Measurements from ENCODE around the gene PROM1.
A peak's percentile ranks its signal among the peaks of the same experiment; 100 is the strongest.

Gene PROM1

GRCh38 chr4:16019649-16020048 lies 64.2 kb downstream of the PROM1 start:
- H3K4me1 ChIP-seq (ENCODE audit: control insufficient read depth in 1 of 2, insufficient read depth in 2 of 2, low read length in 2 of 2), result no peaks in the 10 kb centered on the region
- no peaks in the 10 kb centered on the region for H3K9me3 ChIP-seq (ENCODE audit: insufficient read depth, low read depth, low read length)
- H2BK12ac ChIP-seq (ENCODE audit: low read length), result no peak overlapping the region
- no peak overlapping the region for H3K23ac ChIP-seq (ENCODE audit: low read length)
- H3K27me3 ChIP-seq (ENCODE audit: insufficient read depth, low read length), result no peaks in the 10 kb centered on the region
- no peak overlapping the region for H3K14ac ChIP-seq (ENCODE audit: low read length)
- H3K79me1 ChIP-seq (ENCODE audit: low read length), result no peaks in the 10 kb centered on the region
- H2AK5ac ChIP-seq (ENCODE audit: low read length), result no peak overlapping the region
- no peak overlapping the region for H3K4ac ChIP-seq (ENCODE audit: low read depth, low read length)
- peaks cover 5 to 14% of the 10 kb centered on the region in 2 experiments for H3K36me3 ChIP-seq (ENCODE audit: control insufficient read depth in 1 of 2, insufficient read depth in 2 of 2, low read length in 2 of 2)
- no peak overlapping the region for H4K12ac ChIP-seq (ENCODE audit: low read depth, low read length)
- no peak overlapping the region for H3K27ac ChIP-seq (ENCODE audit: low read depth, low read length)
- no CpG with 5 or more reads among the region's 3 CpGs for WGBS (ENCODE audit: extremely low coverage, insufficient coverage, insufficient read length)
- no peaks in the 10 kb centered on the region for H3K79me2 ChIP-seq (ENCODE audit: control insufficient read depth, insufficient read depth, low read length, poor library complexity)
- H3K18ac ChIP-seq (ENCODE audit: low read length), result no peak overlapping the region
- H2AFZ ChIP-seq (ENCODE audit: insufficient read depth, low read length, poor library complexity), result no peak overlapping the region
- H4K8ac ChIP-seq (ENCODE audit: low read depth, low read length), result no peak overlapping the region
- H3K9ac ChIP-seq (ENCODE audit: low read length), result no peak overlapping the region
- no peak overlapping the region for H2BK120ac ChIP-seq (ENCODE audit: insufficient read depth, low read length, poor library complexity)
- peak; percentile 4 to 32 for DNase-seq
- no peak overlapping the region for H3K4me2 ChIP-seq (ENCODE audit: low read length)
- H3K4me3 ChIP-seq (ENCODE audit: low read depth, low read length), result no peak overlapping the region
- no peak overlapping the region for H4K91ac ChIP-seq (ENCODE audit: low read depth, low read length)
- H2BK5ac ChIP-seq (ENCODE audit: low read depth, low read length, poor library complexity), result no peak overlapping the region

DNA sequence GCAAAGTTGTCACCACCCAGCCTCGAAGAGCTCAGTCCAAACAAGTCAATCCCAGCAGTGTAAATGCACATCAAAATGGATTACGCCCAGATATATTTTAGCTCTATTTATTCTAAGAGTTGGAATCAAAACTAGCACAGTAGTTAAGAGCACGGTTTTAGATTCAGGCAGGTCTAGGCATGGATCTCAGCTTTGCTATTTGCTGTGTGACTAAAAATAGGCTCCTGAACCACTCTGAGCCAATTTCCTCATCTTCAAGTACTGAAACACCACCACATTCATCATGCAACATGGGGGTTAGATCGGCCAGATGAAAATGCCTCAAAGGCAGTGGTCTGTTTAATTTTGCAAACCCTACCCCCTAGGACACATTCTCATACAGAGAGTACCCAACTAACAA lies 65.0 kb downstream of the PROM1 start:
- no peak for DNase-seq
- Histone ChIP-seq H3K18ac (ENCODE audit: low read length) (no peak overlapping the region), H4K91ac (ENCODE audit: low read depth, low read length) (no peak overlapping the region), H3K9me3 (ENCODE audit: insufficient read depth, low read depth, low read length) (no peaks in the 10 kb centered on the region), H3K36me3 (ENCODE audit: control insufficient read depth in 1 of 2, insufficient read depth in 2 of 2, low read length in 2 of 2) (peaks cover 5 to 15% of the 10 kb centered on the region in 2 experiments), H2BK12ac (ENCODE audit: low read length) (no peak overlapping the region), H3K14ac (ENCODE audit: low read length) (no peak overlapping the region), H3K9ac (ENCODE audit: low read length) (no peak overlapping the region), H3K4ac (ENCODE audit: low read depth, low read length) (no peak overlapping the region), H3K27ac (ENCODE audit: low read depth, low read length) (no peak overlapping the region), H4K12ac (ENCODE audit: low read depth, low read length) (no peak overlapping the region), H2AFZ (ENCODE audit: insufficient read depth, low read length, poor library complexity) (no peak overlapping the region), H4K8ac (ENCODE audit: low read depth, low read length) (no peak overlapping the region), H3K79me2 (ENCODE audit: control insufficient read depth, insufficient read depth, low read length, poor library complexity) (no peaks in the 10 kb centered on the region), H2BK5ac (ENCODE audit: low read depth, low read length, poor library complexity) (no peak overlapping the region), H2AK5ac (ENCODE audit: low read length) (no peak overlapping the region), H3K79me1 (ENCODE audit: low read length) (no peaks in the 10 kb centered on the region), H3K27me3 (ENCODE audit: insufficient read depth, low read length) (no peaks in the 10 kb centered on the region), H3K4me3 (ENCODE audit: low read depth, low read length) (no peak overlapping the region), H3K23ac (ENCODE audit: low read length) (no peak overlapping the region), H2BK120ac (ENCODE audit: insufficient read depth, low read length, poor library complexity) (no peak overlapping the region), H3K4me1 (ENCODE audit: control insufficient read depth in 1 of 2, insufficient read depth in 2 of 2, low read length in 2 of 2) (no peaks in the 10 kb centered on the region), H3K4me2 (ENCODE audit: low read length) (no peak overlapping the region)
- WGBS (ENCODE audit: extremely low coverage, insufficient coverage, insufficient read length), result no CpG with 5 or more reads among the region's 4 CpGs

DNA sequence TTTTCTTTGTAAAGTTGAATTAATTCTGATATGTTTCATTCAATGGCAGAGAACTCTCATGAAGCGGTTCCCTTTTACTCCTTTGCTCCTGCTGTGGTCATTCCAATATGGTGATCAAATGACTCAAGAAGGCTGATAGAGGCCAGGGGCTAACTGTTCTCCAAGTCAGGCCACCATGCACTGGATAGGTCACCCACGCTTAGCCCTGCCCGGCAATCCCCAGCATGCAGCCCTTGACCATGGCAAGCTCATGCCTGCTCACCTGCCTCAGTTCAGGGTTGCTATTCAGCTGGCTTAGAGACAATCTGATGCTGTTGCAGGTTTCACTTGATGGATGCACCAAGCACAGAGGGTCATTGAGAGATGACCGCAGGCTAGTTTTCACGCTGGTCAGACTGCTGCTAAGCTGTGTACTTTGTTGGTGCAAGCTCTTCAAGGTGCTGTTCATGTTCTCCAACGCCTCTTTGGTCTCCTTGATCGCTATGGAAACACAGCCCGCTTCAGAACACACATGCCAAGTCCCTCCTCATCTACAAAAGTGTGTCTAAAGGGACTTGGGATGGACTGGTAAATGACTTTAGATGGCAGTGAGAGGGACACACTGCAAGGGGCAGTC lies 65.7 kb downstream of the PROM1 start:
- no peak overlapping the region for H2BK120ac ChIP-seq (ENCODE audit: insufficient read depth, low read length, poor library complexity)
- no peak overlapping the region for H2AFZ ChIP-seq (ENCODE audit: insufficient read depth, low read length, poor library complexity)
- H2BK5ac ChIP-seq (ENCODE audit: low read depth, low read length, poor library complexity), result no peak overlapping the region
- H4K12ac ChIP-seq (ENCODE audit: low read depth, low read length), result no peak overlapping the region
- no peak overlapping the region for H3K14ac ChIP-seq (ENCODE audit: low read length)
- no peak for DNase-seq
- no peak overlapping the region for H3K23ac ChIP-seq (ENCODE audit: low read length)
- H3K18ac ChIP-seq (ENCODE audit: low read length), result no peak overlapping the region
- H2BK12ac ChIP-seq (ENCODE audit: low read length), result no peak overlapping the region
- WGBS (ENCODE audit: extremely low coverage, insufficient coverage, insufficient read length), result no CpG with 5 or more reads among the region's 8 CpGs
- no peak overlapping the region for H3K4ac ChIP-seq (ENCODE audit: low read depth, low read length)
- peaks cover 3 to 11% of the 10 kb centered on the region in 2 experiments for H3K36me3 ChIP-seq (ENCODE audit: control insufficient read depth in 1 of 2, insufficient read depth in 2 of 2, low read length in 2 of 2)
- H3K27me3 ChIP-seq (ENCODE audit: insufficient read depth, low read length), result no peaks in the 10 kb centered on the region
- H4K91ac ChIP-seq (ENCODE audit: low read depth, low read length), result no peak overlapping the region
- no peaks in the 10 kb centered on the region for H3K79me2 ChIP-seq (ENCODE audit: control insufficient read depth, insufficient read depth, low read length, poor library complexity)
- H3K4me1 ChIP-seq (ENCODE audit: control insufficient read depth in 1 of 2, insufficient read depth in 2 of 2, low read length in 2 of 2), result no peaks in the 10 kb centered on the region
- no peaks in the 10 kb centered on the region for H3K9me3 ChIP-seq (ENCODE audit: insufficient read depth, low read depth, low read length)
- H3K27ac ChIP-seq (ENCODE audit: low read depth, low read length), result no peak overlapping the region
- no peak overlapping the region for H3K4me3 ChIP-seq (ENCODE audit: low read depth, low read length)
- H2AK5ac ChIP-seq (ENCODE audit: low read length), result no peak overlapping the region
- H3K4me2 ChIP-seq (ENCODE audit: low read length), result no peak overlapping the region
- no peak overlapping the region for H3K9ac ChIP-seq (ENCODE audit: low read length)
- H3K79me1 ChIP-seq (ENCODE audit: low read length), result no peaks in the 10 kb centered on the region
- H4K8ac ChIP-seq (ENCODE audit: low read depth, low read length), result no peak overlapping the region

DNA sequence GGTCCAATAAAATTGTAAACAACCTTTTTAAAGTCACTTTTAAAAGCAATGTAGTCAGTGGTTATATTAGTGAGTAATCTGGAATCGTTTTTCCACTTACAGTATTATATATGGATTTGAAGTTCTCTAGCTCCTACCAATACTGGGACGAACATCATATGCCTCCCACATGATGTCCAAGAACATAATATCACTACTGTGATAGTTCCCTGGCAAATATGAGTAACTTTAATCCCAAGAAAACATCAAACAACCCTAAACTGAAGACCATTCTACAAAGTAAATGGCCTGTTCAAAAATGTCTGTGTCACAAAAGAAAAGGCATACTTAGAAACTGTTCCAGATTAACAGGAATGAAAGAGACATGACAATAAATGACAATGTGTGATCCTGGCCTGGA lies 67.3 kb downstream of the PROM1 start:
- H3K18ac ChIP-seq (ENCODE audit: low read length), result no peak overlapping the region
- H4K8ac ChIP-seq (ENCODE audit: low read depth, low read length), result no peak overlapping the region
- H3K9me3 ChIP-seq (ENCODE audit: insufficient read depth, low read depth, low read length), result no peaks in the 10 kb centered on the region
- no peak overlapping the region for H2AK5ac ChIP-seq (ENCODE audit: low read length)
- no peak for DNase-seq
- H3K4me2 ChIP-seq (ENCODE audit: low read length), result no peak overlapping the region
- no peak overlapping the region for H4K91ac ChIP-seq (ENCODE audit: low read depth, low read length)
- H3K36me3 ChIP-seq (ENCODE audit: control insufficient read depth in 1 of 2, insufficient read depth in 2 of 2, low read length in 2 of 2), result peaks cover 5 to 10% of the 10 kb centered on the region in 2 experiments
- H2BK12ac ChIP-seq (ENCODE audit: low read length), result no peak overlapping the region
- H3K23ac ChIP-seq (ENCODE audit: low read length), result no peak overlapping the region
- no peaks in the 10 kb centered on the region for H3K27me3 ChIP-seq (ENCODE audit: insufficient read depth, low read length)
- H2AFZ ChIP-seq (ENCODE audit: insufficient read depth, low read length, poor library complexity), result no peak overlapping the region
- H3K4ac ChIP-seq (ENCODE audit: low read depth, low read length), result no peak overlapping the region
- H2BK5ac ChIP-seq (ENCODE audit: low read depth, low read length, poor library complexity), result no peak overlapping the region
- H3K9ac ChIP-seq (ENCODE audit: low read length), result no peak overlapping the region
- no peaks in the 10 kb centered on the region for H3K79me1 ChIP-seq (ENCODE audit: low read length)
- H3K4me1 ChIP-seq (ENCODE audit: control insufficient read depth in 1 of 2, insufficient read depth in 2 of 2, low read length in 2 of 2), result no peaks in the 10 kb centered on the region
- H4K12ac ChIP-seq (ENCODE audit: low read depth, low read length), result no peak overlapping the region
- no peak overlapping the region for H2BK120ac ChIP-seq (ENCODE audit: insufficient read depth, low read length, poor library complexity)
- H3K14ac ChIP-seq (ENCODE audit: low read length), result no peak overlapping the region
- no CpG with 5 or more reads among the region's 2 CpGs for WGBS (ENCODE audit: extremely low coverage, insufficient coverage, insufficient read length)
- no peak overlapping the region for H3K27ac ChIP-seq (ENCODE audit: low read depth, low read length)
- H3K79me2 ChIP-seq (ENCODE audit: control insufficient read depth, insufficient read depth, low read length, poor library complexity), result no peaks in the 10 kb centered on the region
- H3K4me3 ChIP-seq (ENCODE audit: low read depth, low read length), result no peak overlapping the region

Data from trophoblast cell (in vitro differentiated cells and primary cell).